Natural killer cell (primary cell): Measurements from ENCODE around the gene CYP2A6. TPM values are rescaled to one million over a fixed set of nuclear protein-coding genes. Genes with fewer than 3 reads are reported as not detected.
A peak's percentile ranks its signal among the peaks of the same experiment; 100 is the strongest.
"Not testable (repeated sequence)": the region's sequence is repeated elsewhere in the genome, so short reads cannot be mapped to it uniquely, and the experiment has no call there.

Experiments
- ATAC-seq, 3 donors: fragments of 150-1000 bp in 2 of 3; fragments of 200-7000 bp in 1 of 3; cut with Tn5 transposase; 1 replicate in 1 of 3; 2 replicates in 2 of 3; pipeline ENCODE4 v1.10.0; 2021; ENCODE audit warnings: mild to moderate bottlenecking in 2 of 3, moderate library complexity in 2 of 3
- DNase-seq, 2 donors: peaks; one replicate each; pipeline versions ENCODE4 v3.0.0 to v3.0.0-alpha.2; 2013 to 2021; ENCODE audit warnings: mixed read lengths in 1 of 2
- H3K27ac ChIP-seq: one replicate; pipeline ENCODE4 v1.5.1; 2013; ENCODE audit warnings: mild to moderate bottlenecking, low read length
- H3K27me3 ChIP-seq: one replicate; pipeline ENCODE4 v1.6.1; 2013; ENCODE audit warnings: low read length; ENCODE audit not compliant: control insufficient read depth, insufficient read depth
- H3K36me3 ChIP-seq: one replicate; pipeline ENCODE4 v1.6.1; 2013; ENCODE audit warnings: low read length; ENCODE audit not compliant: control insufficient read depth, insufficient read depth
- H3K4me1 ChIP-seq: one replicate; pipeline ENCODE4 v1.6.1; 2013; ENCODE audit warnings: low read length; ENCODE audit not compliant: control insufficient read depth, insufficient read depth
- H3K4me3 ChIP-seq: one replicate; pipeline ENCODE4 v1.5.1; 2013; ENCODE audit warnings: low read length
- H3K9me3 ChIP-seq: one replicate; pipeline ENCODE4 v1.6.1; 2013; ENCODE audit warnings: low read length; ENCODE audit not compliant: control insufficient read depth, insufficient read depth
- H3K27ac Mint-ChIP-seq, 2 donors: one replicate each; pipeline ENCODE4 v1.8.0; 2022; ENCODE audit warnings: mild to moderate bottlenecking in 2 of 2, mixed read lengths in 2 of 2, moderate library complexity in 1 of 2
- H3K27me3 Mint-ChIP-seq, 2 donors: one replicate each; pipeline ENCODE4 v1.8.0; 2022; ENCODE audit warnings: low read depth in 2 of 2, mixed read lengths in 2 of 2
- H3K36me3 Mint-ChIP-seq: one replicate; pipeline ENCODE4 v1.8.0; 2022; ENCODE audit warnings: mixed read lengths
- H3K4me1 Mint-ChIP-seq, 2 donors: one replicate each; pipeline ENCODE4 v1.8.0; 2022; ENCODE audit warnings: mixed read lengths in 2 of 2
- H3K4me3 Mint-ChIP-seq: one replicate; pipeline ENCODE4 v1.8.0; 2022; ENCODE audit warnings: mild to moderate bottlenecking, moderate library complexity, mixed read lengths
- H3K9me3 Mint-ChIP-seq, 2 donors: one replicate each; pipeline ENCODE4 v1.8.0; 2022; ENCODE audit warnings: mixed read lengths in 2 of 2
- WGBS: methylation state at CpG from one replicate; pipeline ENCODE4 v1.1.7; 2013; ENCODE audit warnings: missing lambda C conversion rate; ENCODE audit not compliant: insufficient coverage; 5-methylcytosine and 5-hydroxymethylcytosine counted together
- intact Hi-C: fragments of 100-400 bp; cut with micrococcal nuclease; formaldehyde crosslinking; loops from one replicate; pipeline ENCODE4 v1.14.2; 2022
- total RNA-seq, 4 donors: library from RNA; stranded (reverse); fragments of 120-200 nt in 1 of 4; gene quantifications; one replicate each; pipeline versions ENCODE4 v1.2.3 to v1.2.4, GENCODE V29; 2013 to 2022
- TF ChIP-seq, protein P1 (sequence below): fragments of 200-600 bp; IDR thresholded peaks from one replicate; pipeline ENCODE4 v1.8.0; 2022; ENCODE audit warnings: antibody characterized with exemption

CYP2A6 gene
- total RNA-seq, 3 donors from 2014 or later (not counting 1 experiment from before 2014, with no cell fraction given) = not detected

DNA sequence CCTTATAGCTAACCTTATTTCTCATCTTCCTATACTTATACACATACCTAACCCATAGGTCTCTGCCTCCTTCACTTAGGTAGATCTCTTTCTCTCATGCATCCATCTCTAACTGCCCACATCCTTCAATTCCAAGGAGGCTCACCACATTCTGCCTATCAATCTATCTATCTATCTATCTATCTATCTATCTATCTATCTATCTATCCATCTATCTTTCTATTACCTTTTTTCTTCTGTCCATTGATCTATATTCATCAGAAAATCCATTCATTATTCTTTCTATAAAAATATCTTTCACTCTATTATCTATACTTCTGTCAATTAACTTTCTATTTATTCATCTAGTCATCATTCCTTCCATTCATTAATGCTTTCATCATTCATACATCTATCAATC is 42.9 kb upstream of the CYP2A6 start:
- TF ChIP-seq, protein P1, sequence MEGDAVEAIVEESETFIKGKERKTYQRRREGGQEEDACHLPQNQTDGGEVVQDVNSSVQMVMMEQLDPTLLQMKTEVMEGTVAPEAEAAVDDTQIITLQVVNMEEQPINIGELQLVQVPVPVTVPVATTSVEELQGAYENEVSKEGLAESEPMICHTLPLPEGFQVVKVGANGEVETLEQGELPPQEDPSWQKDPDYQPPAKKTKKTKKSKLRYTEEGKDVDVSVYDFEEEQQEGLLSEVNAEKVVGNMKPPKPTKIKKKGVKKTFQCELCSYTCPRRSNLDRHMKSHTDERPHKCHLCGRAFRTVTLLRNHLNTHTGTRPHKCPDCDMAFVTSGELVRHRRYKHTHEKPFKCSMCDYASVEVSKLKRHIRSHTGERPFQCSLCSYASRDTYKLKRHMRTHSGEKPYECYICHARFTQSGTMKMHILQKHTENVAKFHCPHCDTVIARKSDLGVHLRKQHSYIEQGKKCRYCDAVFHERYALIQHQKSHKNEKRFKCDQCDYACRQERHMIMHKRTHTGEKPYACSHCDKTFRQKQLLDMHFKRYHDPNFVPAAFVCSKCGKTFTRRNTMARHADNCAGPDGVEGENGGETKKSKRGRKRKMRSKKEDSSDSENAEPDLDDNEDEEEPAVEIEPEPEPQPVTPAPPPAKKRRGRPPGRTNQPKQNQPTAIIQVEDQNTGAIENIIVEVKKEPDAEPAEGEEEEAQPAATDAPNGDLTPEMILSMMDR = no peak
- H3K27me3 Mint-ChIP-seq = peaks cover 36 to 42% of the 10 kb centered on the region in 2 donors
- Histone ChIP-seq H3K27me3 (peaks cover 2% of the 10 kb centered on the region), H3K9me3 (no peaks in the 10 kb centered on the region), H3K36me3 (no peaks in the 10 kb centered on the region), H3K4me1 (no peaks in the 10 kb centered on the region), H3K4me3 (no peak overlapping the region), H3K27ac (no peak overlapping the region)
- no peak overlapping the region for H3K27ac Mint-ChIP-seq
- ATAC-seq (no peak), DNase-seq (no peak)
- H3K4me1 Mint-ChIP-seq = no peaks in the 10 kb centered on the region
- H3K9me3 Mint-ChIP-seq = no peaks in the 10 kb centered on the region
- no peaks in the 10 kb centered on the region for H3K36me3 Mint-ChIP-seq
- no peak overlapping the region for H3K4me3 Mint-ChIP-seq
- intact Hi-C loops = loop anchor here (5.0 kb wide), 1 partner anchor 169 kb away; no protein-coding TSS in a partner anchor

DNA sequence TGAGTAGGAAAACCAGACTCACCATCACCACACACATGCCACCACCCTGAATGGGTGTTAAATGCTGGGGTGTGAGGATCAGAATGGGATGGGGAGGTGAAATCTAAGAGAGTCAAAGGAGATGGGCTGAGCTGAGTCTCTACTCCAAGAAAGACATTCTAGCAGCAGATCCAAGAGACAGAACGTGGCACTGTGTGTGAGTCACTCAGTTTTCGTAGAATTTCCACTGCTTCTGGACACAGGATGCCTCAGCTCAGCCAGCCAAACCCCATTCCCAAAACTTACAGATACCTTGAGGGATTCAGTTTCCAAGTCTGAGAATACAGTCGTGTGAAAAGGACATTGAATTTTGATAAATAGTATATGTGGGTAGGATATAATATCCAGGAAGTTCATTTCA is 39.1 kb upstream of the CYP2A6 start:
- TF ChIP-seq, protein P1 = no peak
- WGBS = 62% methylated on average over 3 of the region's 3 CpGs
- Mint-ChIP-seq H3K4me3 (no peak overlapping the region), H3K27ac (no peak overlapping the region), H3K27me3 (peaks cover 31 to 43% of the 10 kb centered on the region in 2 donors), H3K4me1 (no peaks in the 10 kb centered on the region), H3K9me3 (no peaks in the 10 kb centered on the region), H3K36me3 (no peaks in the 10 kb centered on the region)
- no peaks in the 10 kb centered on the region for H3K9me3 ChIP-seq
- no peaks in the 10 kb centered on the region for H3K4me1 ChIP-seq
- no peaks in the 10 kb centered on the region for H3K36me3 ChIP-seq
- no peak overlapping the region for H3K4me3 ChIP-seq
- ATAC-seq = no peak
- no peak overlapping the region for H3K27ac ChIP-seq
- intact Hi-C loops = no loop called here
- DNase-seq = peak in 1 of 2 donors; percentile 0
- peaks cover 2% of the 10 kb centered on the region for H3K27me3 ChIP-seq

DNA sequence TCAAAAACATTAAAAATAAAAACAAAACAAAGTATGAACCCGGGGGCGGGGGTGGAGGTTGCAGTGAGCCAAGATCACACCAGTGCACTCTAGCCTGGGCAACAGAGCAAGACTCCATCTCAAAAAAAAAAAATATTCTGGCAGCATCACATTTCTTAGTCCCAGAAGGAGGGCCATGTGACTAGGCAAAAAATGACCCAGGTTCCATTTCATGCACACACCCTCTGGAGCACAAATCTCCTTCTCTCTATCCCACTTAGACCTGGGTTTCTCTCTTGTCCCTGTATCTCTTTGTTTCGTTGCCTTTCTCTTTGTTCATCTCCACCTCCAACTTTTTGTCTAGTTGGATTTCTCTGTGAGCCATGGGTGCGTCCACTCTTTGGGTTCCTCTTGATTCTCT is 37.9 kb upstream of the CYP2A6 start:
- H3K4me1 ChIP-seq = no peaks in the 10 kb centered on the region
- H3K27ac ChIP-seq = no peak overlapping the region
- DNase-seq = peak in 1 of 2 donors; percentile 0
- no peak overlapping the region for H3K4me3 ChIP-seq
- no peak for ATAC-seq
- intact Hi-C loops = no loop called here
- no peaks in the 10 kb centered on the region for H3K9me3 ChIP-seq
- 81% methylated on average over 4 of the region's 4 CpGs for WGBS
- Mint-ChIP-seq H3K9me3 (no peaks in the 10 kb centered on the region), H3K27me3 (peaks cover 24 to 37% of the 10 kb centered on the region in 2 donors), H3K27ac (no peak overlapping the region), H3K36me3 (no peaks in the 10 kb centered on the region), H3K4me1 (no peaks in the 10 kb centered on the region), H3K4me3 (no peak overlapping the region)
- H3K27me3 ChIP-seq = peaks cover 2% of the 10 kb centered on the region
- TF ChIP-seq, protein P1 = no peak
- H3K36me3 ChIP-seq = no peaks in the 10 kb centered on the region

DNA sequence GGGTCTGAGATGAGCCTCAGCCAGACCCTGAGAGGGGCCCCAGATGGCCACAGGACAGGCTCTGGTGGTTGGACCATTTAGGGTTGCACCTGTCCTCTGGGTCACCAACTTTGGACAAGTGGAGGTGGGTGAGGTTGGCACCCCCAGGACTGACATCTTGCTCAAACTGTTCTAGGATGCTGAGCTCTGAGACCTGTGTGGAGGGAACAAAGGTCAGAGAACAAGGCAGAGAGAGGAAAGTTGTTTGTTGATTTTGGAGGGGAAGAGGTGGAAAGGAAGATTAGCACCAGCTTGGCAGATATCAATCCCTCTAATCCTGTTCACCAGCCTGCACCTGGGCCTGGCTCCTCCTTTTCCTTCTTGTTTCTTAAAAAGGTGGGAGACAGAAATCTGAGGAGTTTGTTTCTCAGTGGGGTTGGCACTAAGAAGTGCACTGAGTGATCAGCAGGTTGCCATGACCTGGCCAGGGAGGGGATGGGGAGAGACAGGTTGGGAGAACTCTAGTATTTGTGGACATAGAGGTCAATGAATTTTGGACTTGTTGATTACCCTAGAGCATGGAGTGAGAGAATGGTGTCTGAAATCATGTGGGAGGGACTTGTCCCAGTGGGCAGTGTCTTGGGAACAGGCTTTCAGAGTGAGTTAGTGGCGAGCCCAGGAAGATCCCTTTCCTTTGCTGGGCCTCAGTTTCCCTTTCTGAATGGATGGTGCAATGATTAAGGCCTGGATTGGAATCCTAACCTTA is 34.1 kb upstream of the CYP2A6 start:
- H3K9me3 Mint-ChIP-seq, H3K36me3 Mint-ChIP-seq, H3K9me3 ChIP-seq, ATAC-seq, H3K27me3 ChIP-seq, H3K4me1 Mint-ChIP-seq, intact Hi-C loops, DNase-seq, H3K27ac ChIP-seq, H3K4me1 ChIP-seq, H3K4me3 ChIP-seq, H3K27ac Mint-ChIP-seq, H3K36me3 ChIP-seq, H3K4me3 Mint-ChIP-seq: not testable (repeated sequence)
- H3K27me3 Mint-ChIP-seq = peaks cover 28 to 43% of the 10 kb centered on the region in 2 donors
- no CpG with 5 or more reads among the region's 1 CpG for WGBS

DNA sequence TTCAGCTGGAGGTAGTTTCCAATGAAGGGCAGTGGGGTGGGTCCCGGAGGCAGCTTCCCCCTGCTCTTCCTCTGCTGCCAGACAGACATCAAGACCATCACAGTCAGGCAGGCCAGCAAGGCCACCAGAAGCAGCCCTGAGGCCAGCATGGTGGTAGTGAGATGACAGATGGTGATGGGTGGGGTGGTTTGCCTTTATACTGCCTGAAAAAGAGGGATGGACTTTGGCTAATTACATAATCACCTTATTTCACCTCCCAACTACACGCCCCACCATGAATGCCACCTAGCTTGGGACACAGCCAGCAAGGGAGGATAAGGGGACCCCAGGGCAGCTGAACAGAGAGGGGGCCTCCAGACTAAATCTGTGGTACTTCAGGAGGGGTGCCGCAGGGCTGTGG is 31.8 kb upstream of the CYP2A6 start, which contains the start of gene CYP2A7:
Gene CYP2A7 (minus strand): TSS at position 170 of the 400 bp plus-strand sequence. CDS start 21 bp downstream, at position 149.
- H3K4me1 ChIP-seq, H3K27ac Mint-ChIP-seq, H3K4me3 ChIP-seq, H3K4me1 Mint-ChIP-seq, H3K9me3 ChIP-seq, H3K36me3 ChIP-seq, H3K9me3 Mint-ChIP-seq, H3K27ac ChIP-seq, H3K36me3 Mint-ChIP-seq, H3K4me3 Mint-ChIP-seq, intact Hi-C loops, ATAC-seq, H3K27me3 ChIP-seq: not testable (repeated sequence)
- DNase-seq = peak in 1 of 2 donors; percentile 1
- peaks cover 32 to 42% of the 10 kb centered on the region in 2 donors for H3K27me3 Mint-ChIP-seq
- WGBS = 93% methylated on average over 3 of the region's 3 CpGs

DNA sequence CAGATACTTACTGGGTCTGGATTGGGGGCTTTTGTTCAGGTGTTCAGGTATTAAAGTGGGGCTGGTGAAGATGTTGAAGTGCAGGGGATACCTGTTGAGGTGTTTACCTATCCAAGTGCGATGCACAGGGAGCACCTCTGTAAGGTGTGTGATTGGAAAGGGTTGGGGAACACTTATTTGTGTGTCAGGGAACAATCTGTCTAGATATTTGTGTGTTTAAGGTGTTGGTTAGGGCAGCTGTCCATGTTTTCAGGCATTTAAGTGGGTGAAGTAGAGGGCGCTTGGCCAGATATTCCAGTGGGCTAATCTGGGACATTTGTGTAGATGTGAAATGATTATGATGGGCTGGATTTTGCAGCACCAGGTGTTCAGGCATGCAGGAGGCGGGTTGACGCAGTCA is 29.1 kb upstream of the CYP2A6 start:
- WGBS = 93% methylated on average over 3 of the region's 4 CpGs
- Mint-ChIP-seq H3K4me1 (peaks cover 8 to 17% of the 10 kb centered on the region in 2 donors), H3K27me3 (peaks cover 41 to 46% of the 10 kb centered on the region in 2 donors)
- H3K36me3 Mint-ChIP-seq, H3K27me3 ChIP-seq, ATAC-seq, H3K27ac Mint-ChIP-seq, H3K9me3 Mint-ChIP-seq, H3K4me3 ChIP-seq, H3K4me3 Mint-ChIP-seq, H3K36me3 ChIP-seq, H3K4me1 ChIP-seq, intact Hi-C loops, H3K9me3 ChIP-seq, H3K27ac ChIP-seq: not testable (repeated sequence)
- peak in 1 of 2 donors; percentile 0 for DNase-seq
